Heart left ventricle (tissue), 16 donors: ENCODE measurements around the gene FRS2. TPM values are rescaled to one million over a fixed set of nuclear protein-coding genes. Genes with fewer than 3 reads are reported as not detected.
A peak's percentile ranks its signal among the peaks of the same experiment; 100 is the strongest.

Source experiments
- ATAC-seq, 4 donors: fragments of 200-7000 bp; cut with Tn5 transposase; one replicate each; pipeline ENCODE4 v1.9.1; 2020 to 2022; ENCODE audit warnings: moderate library complexity in 4 of 4, mild to moderate bottlenecking in 3 of 4, moderate number of reproducible peaks in 1 of 4
- DNase-seq, 5 donors: peaks; one replicate each; pipeline ENCODE4 v3.0.0-alpha.2; 2020
- H3K27ac ChIP-seq, 12 donors: fragments of 200-600 bp; sonication (generic) in 4 of 12; one replicate each; pipeline versions ENCODE4 v1.5.0 to v1.8.0; 2016 to 2022; ENCODE audit warnings: mild to moderate bottlenecking in 2 of 12
- H3K27me3 ChIP-seq, 9 donors: fragments of 200-600 bp; sonication (generic) in 2 of 9; one replicate each; pipeline versions ENCODE4 v1.5.1 to v1.8.0; 2016 to 2022; ENCODE audit warnings: mild to moderate bottlenecking in 3 of 9
- H3K36me3 ChIP-seq, 9 donors: fragments of 200-600 bp; sonication (generic) in 2 of 9; one replicate each; pipeline versions ENCODE4 v1.5.0 to v1.8.0; 2018 to 2022; ENCODE audit warnings: mild to moderate bottlenecking in 2 of 9
- H3K4me1 ChIP-seq, 12 donors: fragments of 200-600 bp; sonication (generic) in 4 of 12; one replicate each; pipeline versions ENCODE4 v1.5.0 to v1.8.0; 2016 to 2022; ENCODE audit warnings: mild to moderate bottlenecking in 3 of 12
- H3K4me3 ChIP-seq, 12 donors: fragments of 200-600 bp; sonication (generic) in 4 of 12; one replicate each; pipeline versions ENCODE4 v1.5.0 to v1.8.0; 2017 to 2022; ENCODE audit warnings: mild to moderate bottlenecking in 9 of 12, moderate library complexity in 4 of 12
- H3K9me3 ChIP-seq, 12 donors: fragments of 200-600 bp; sonication (generic) in 4 of 12; one replicate each; pipeline versions ENCODE4 v1.5.0 to v1.8.0; 2016 to 2022; ENCODE audit warnings: mild to moderate bottlenecking in 1 of 12
- CTCF ChIP-seq, 12 donors: fragments of 200-600 bp; sonication (generic) in 4 of 12; IDR thresholded peaks; one replicate each; pipeline versions ENCODE4 v1.5.0 to v1.8.0; 2018 to 2022; ENCODE audit warnings: antibody characterized with exemption in 12 of 12, mild to moderate bottlenecking in 5 of 12
- POLR2A ChIP-seq, 2 donors: fragments of 450-650 bp; IDR thresholded peaks; one replicate each; pipeline ENCODE4 v1.6.1; 2017; ENCODE audit warnings: antibody characterized with exemption in 2 of 2, mild to moderate bottlenecking in 2 of 2, moderate library complexity in 2 of 2
- WGBS, 4 donors: extraction: QIAGEN DNeasy Blood & Tissue Kit in 2 of 4; methylation state at CpG; one replicate each; pipeline versions ENCODE4 v1.1.5 to v1.1.7; 2013 to 2018; 5-methylcytosine and 5-hydroxymethylcytosine counted together
- intact Hi-C, 10 donors: fragments of 100-400 bp; cut with DNase I; formaldehyde crosslinking; loops; one replicate each; pipeline versions ENCODE4 v1.11.1 to v1.14.2; 2022
- long read RNA-seq, 3 donors: library from polyadenylated mRNA; unstranded; transcript quantifications; one replicate each; pipeline ENCODE4 v2.0.0, GENCODE V29; 2020 to 2021
- polyA plus RNA-seq, 2 donors: library from polyadenylated mRNA; stranded (reverse); fragments of 200-250 nt; gene quantifications; one replicate each; pipeline ENCODE4 v1.2.3, GENCODE V29; 2013
- total RNA-seq, 9 donors: library from RNA; depleted of rRNA in 2 of 9; stranded (reverse); fragments of >200 nt in 2 of 9; fragmentation: NEBNext Ultra II Directional in 3 of 9; extraction: Animal tissue kit (Norgen Biotek cat#: 25700) in 3 of 9; gene quantifications; one replicate each; pipeline versions ENCODE4 v1.1.0 to v1.2.4, GENCODE V29; 2016 to 2023
- donor health status: ischemic (EF 13 %, LVEDD 7.1; RV severe dilation, severe dysfunction).
- donor health status: healthy with polysubstance abuse.
- donor health status: DM: no; HTN: yes; CAD: no.
- donor health status: DM: no; HTN: no; CAD: no.
- donor health status: ischemic (EF 25% LVEDD 6.9; RV normal size, moderate dysfunction).
- donor health status: ischemic (EF 25% LVEDD 5.7; RV mildly dilated, moderate dysfunction).
- donor health status: healthy.
- donor health status: DM: yes; HTN: yes; CAD: no.
- donor health status: ischemic (EF 35%, LVEDD 5.7; RV mildly dilated, moderate dysfunction).
- donor health status: nonischemic (EF 11% LVEDD 7.7; RV severe dilation, severe dysfunction).
- donor health status: DM: yes; HTN: yes; CAD: no.
- donor health status: PGD.
- donor health status: ischemic (EF 29% LVEDD 5.4; RV normal size, mild dysfunction).
- donor health status: nonischemic (EF 23%, LVEDD 6.1; RV moderate dilation, normal function).

FRS2 gene
- 10 to 100 TPM; 14.8 to 33.9 (median 21.4) TPM for total RNA-seq
- 10 to 100 TPM in 1 of 2 donors, 1 to 10 TPM in 1; 2.6 to 10.6 TPM for polyA plus RNA-seq
- long read RNA-seq, donor 1, partial matches to known transcripts, result 0 of 4 reads
- long read RNA-seq, donor 1, other reads (novel, unspliced or antisense), result 4 of 4 reads
- long read RNA-seq, donor 2, partial matches to known transcripts, result 0 of 4 reads
- long read RNA-seq, donor 2, other reads (novel, unspliced or antisense), result 4 of 4 reads
- long read RNA-seq, donor 3, partial matches to known transcripts, result 1 of 4 reads
- long read RNA-seq, donor 3, other reads (novel, unspliced or antisense), result 3 of 4 reads

GRCh38 chr12:69470189-69471075 is at the start of gene FRS2:
FRS2 (plus strand) TSS chr12:69470388; CDS start chr12:69569031, 98,643 bp downstream.
- H3K4me3 ChIP-seq, result peak within 1 kb of the TSS; percentile 70 to 99 (median 94)
- intact Hi-C loops, result loop anchor here in 9 of 10 donors (2.0 to 10.0 kb wide), 7 partner anchors 37 to 117 kb away; partner anchors contain the start of genes CCT2 (in 1 of the 9) and YEATS4 (in 1 of the 9)
- H3K9me3 ChIP-seq, result no peaks in the 10 kb centered on the region
- peak within 1 kb of the TSS; percentile 43 to 98 (median 92) for H3K27ac ChIP-seq
- no peaks in the 10 kb centered on the region for H3K27me3 ChIP-seq
- DNase-seq (peak; percentile 92 to 95 (median 93)), ATAC-seq (peak; percentile 98 to 100 (median 99))
- peaks cover 0 to 65% (median 44%) of the 10 kb centered on the region in 12 donors for H3K4me1 ChIP-seq
- TF ChIP-seq POLR2A (IDR thresholded peaks at IDR 0.05), result peak in 1 of 2 donors; percentile 82
- peak in 8 of 12 donors; percentile 15 to 45 (median 26) for TF ChIP-seq CTCF (IDR thresholded peaks at IDR 0.05)
- no peaks in the 10 kb centered on the region for H3K36me3 ChIP-seq
- WGBS, 4 donors, result 0 to 1% (median 0%) methylated on average over 27 to 68 of the region's 68 CpGs

GRCh38 chr12:69421548-69421947 is 48.6 kb upstream of the FRS2 start:
- intact Hi-C loops, result loop anchor here in 1 of 10 donors (5.0 kb wide), 1 partner anchor 151 kb away; no protein-coding TSS in a partner anchor
- TF ChIP-seq CTCF (IDR thresholded peaks at IDR 0.05) (no peak), POLR2A (IDR thresholded peaks at IDR 0.05) (no peak)
- DNase-seq (no peak), ATAC-seq (no peak)
- no peaks in the 10 kb centered on the region for H3K9me3 ChIP-seq
- H3K4me1 ChIP-seq, result peaks cover 0 to under 1% (median 0%) of the 10 kb centered on the region in 12 donors
- no peak overlapping the region for H3K27ac ChIP-seq
- no peaks in the 10 kb centered on the region for H3K36me3 ChIP-seq
- H3K27me3 ChIP-seq, result no peaks in the 10 kb centered on the region
- no peak overlapping the region for H3K4me3 ChIP-seq
- WGBS, 4 donors, result 91 to 94% (median 93%) methylated on average over 3 of the region's 3 CpGs

GRCh38 chr12:69423037-69423905 is 46.9 kb upstream of the FRS2 start:
- ATAC-seq (no peak), DNase-seq (no peak)
- intact Hi-C loops, result loop anchor here in 1 of 10 donors (5.0 kb wide), 1 partner anchor 149 kb away; no protein-coding TSS in a partner anchor
- no peaks in the 10 kb centered on the region for H3K36me3 ChIP-seq
- no peak overlapping the region for H3K27ac ChIP-seq
- no peak overlapping the region for H3K4me3 ChIP-seq
- H3K27me3 ChIP-seq, result no peaks in the 10 kb centered on the region
- no peak for TF ChIP-seq POLR2A (IDR thresholded peaks at IDR 0.05)
- no peak for TF ChIP-seq CTCF (IDR thresholded peaks at IDR 0.05)
- WGBS, 4 donors, result 82 to 86% (median 83%) methylated on average over 5 of the region's 5 CpGs
- no peaks in the 10 kb centered on the region for H3K4me1 ChIP-seq
- H3K9me3 ChIP-seq, result no peaks in the 10 kb centered on the region
